Measurements from ENCODE around the gene NXPE4.
A peak's percentile ranks its signal among the peaks of the same experiment; 100 is the strongest.

- TF ChIP-seq PBX3 (IDR thresholded peaks at IDR 0.05) (peak; percentile 38; the same call in 1 of the 2 replicates), ELF1 (IDR thresholded peaks at IDR 0.05) (no peak)
Observed at GRCh38 chr11:114562166-114562916, 33.2 kb downstream of the NXPE4 start.

Measured in SK-N-SH (cell line).